CD4-positive, alpha-beta T cell treated with Interleukin-4 for 1 hour (primary cell): ENCODE measurements around the gene TF.

Source experiments
- DNase-seq, 2 donors: peaks; one replicate each; pipeline ENCODE4 v3.0.0-alpha.2; 2020 to 2022

TF gene

GRCh38 chr3:133820129-133820528 lies 73.9 kb downstream of the TF start:
- DNase-seq = no peak

- no peak for DNase-seq
These were observed 74.9 kb downstream of the TF start for GRCh38 chr3:133820889-133821675.

- no peak for DNase-seq
These were observed 75.8 kb downstream of the TF start for GRCh38 chr3:133821767-133822638.

GRCh38 chr3:133824961-133825485 lies 78.8 kb downstream of the TF start:
- no peak for DNase-seq

GRCh38 chr3:133825969-133826727 lies 80.0 kb downstream of the TF start:
- no peak for DNase-seq

- no peak for DNase-seq
These were observed 80.9 kb downstream of the TF start for GRCh38 chr3:133827136-133827535.

GRCh38 chr3:133827684-133828083 lies 81.5 kb downstream of the TF start:
- DNase-seq = no peak

GRCh38 chr3:133828576-133829309 lies 82.5 kb downstream of the TF start:
- DNase-seq = no peak

- DNase-seq = no peak
These were observed 83.1 kb downstream of the TF start for GRCh38 chr3:133829310-133829707.

GRCh38 chr3:133830071-133830470 lies 83.9 kb downstream of the TF start:
- no peak for DNase-seq

GRCh38 chr3:133831966-133832801 lies 86.0 kb downstream of the TF start:
- DNase-seq = no peak

- DNase-seq = no peak
These were observed 86.6 kb downstream of the TF start for GRCh38 chr3:133832802-133833144.

GRCh38 chr3:133833267-133833666 lies 87.1 kb downstream of the TF start:
- DNase-seq = no peak

- no peak for DNase-seq
These were observed 87.9 kb downstream of the TF start for GRCh38 chr3:133833880-133834620.

- no peak for DNase-seq
These were observed 88.6 kb downstream of the TF start for GRCh38 chr3:133834621-133835417.

- DNase-seq = no peak
These were observed 89.2 kb downstream of the TF start for GRCh38 chr3:133835418-133835743.

GRCh38 chr3:133835961-133836360 lies 89.8 kb downstream of the TF start:
- DNase-seq = no peak

- no peak for DNase-seq
These were observed 90.4 kb downstream of the TF start for GRCh38 chr3:133836497-133837158.

- DNase-seq = no peak
These were observed 91.5 kb downstream of the TF start for GRCh38 chr3:133837487-133838295.
